Endothelial cell of umbilical vein (primary cell): Measurements from ENCODE around the gene SWT1. TPM values are rescaled to one million over a fixed set of nuclear protein-coding genes. Genes with fewer than 3 reads are reported as not detected.

Experiments used
- BruUV-seq: library from RNA; stranded (reverse); fragments of 400-500 nt; replicated peaks from 2 replicates; lab custom pipeline; 2021; lab: Mats Ljungman, UMichigan
- CTCF ChIA-PET: fragments of 300-600, 350-600 bp; sonication (Branson Sonifier 250); formaldehyde crosslinking; loops from one replicate; lab custom pipeline; 2021; ENCODE audit warnings: antibody characterized with exemption, inconsistent platforms; lab: Charles Lee
- POLR2A ChIA-PET: fragments of 300-600, 350-600 bp; sonication (Branson Sonifier 250); formaldehyde crosslinking; loops from one replicate; lab custom pipeline; 2021; ENCODE audit warnings: antibody characterized with exemption, inconsistent platforms; lab: Charles Lee
- DNase-seq: peaks from one replicate; pipeline ENCODE4 v3.0.0-alpha.2; 2011; ENCODE audit warnings: low read depth, low spot score
- FAIRE-seq: peaks from 2 replicates; lab custom pipeline; 2011; peaks lifted over from hg19 to GRCh38; lab: Jason Lieb, UNC
- H2AFZ ChIP-seq: 2 replicates; pipeline ENCODE4 v1.6.0; 2012; ENCODE audit warnings: low read depth, low read length, control low read depth, inconsistent platforms
- H3K27ac ChIP-seq: 2 replicates; pipeline ENCODE4 v1.5.1; 2011; ENCODE audit warnings: low read depth, mild to moderate bottlenecking, control low read depth, low read length, moderate library complexity; ENCODE audit not compliant: insufficient read depth
- H3K27me3 ChIP-seq, 2 experiments: 2 replicates each; pipeline versions ENCODE4 v1.6.0 to v1.6.1; 2011; ENCODE audit warnings: low read length in 2 of 2, mixed read lengths in 1 of 2; ENCODE audit not compliant: control insufficient read depth in 2 of 2, insufficient read depth in 2 of 2
- H3K36me3 ChIP-seq, 2 experiments: 2 replicates in 1 of 2; 3 replicates in 1 of 2; pipeline ENCODE4 v1.5.1; 2011; ENCODE audit warnings: low read length in 2 of 2, mild to moderate bottlenecking in 1 of 2, moderate library complexity in 1 of 2; ENCODE audit not compliant: control insufficient read depth in 2 of 2, insufficient read depth in 2 of 2; ENCODE audit errors: extremely low read depth in 1 of 2
- H3K4me1 ChIP-seq: 3 replicates; pipeline ENCODE4 v1.5.1; 2011; ENCODE audit warnings: mild to moderate bottlenecking, low read length; ENCODE audit not compliant: control insufficient read depth, insufficient read depth; ENCODE audit errors: extremely low read depth
- H3K4me2 ChIP-seq: 2 replicates; pipeline ENCODE4 v1.6.1; 2011; ENCODE audit warnings: low read length, control low read depth, mixed read lengths; ENCODE audit not compliant: insufficient read depth
- H3K4me3 ChIP-seq, 3 experiments: fragments of 200-600 bp in 1 of 3; sonication (generic), shearing (Covaris generic) in 1 of 3; replicated peaks in 1 of 3; 2 replicates each; pipeline ENCODE4 v1.5.1; 2011 to 2016; ENCODE audit warnings: control low read depth in 3 of 3, low read length in 3 of 3, mild to moderate bottlenecking in 2 of 3, inconsistent platforms in 1 of 3, low read depth in 1 of 3, moderate library complexity in 1 of 3; ENCODE audit not compliant: insufficient read depth in 1 of 3
- H3K79me2 ChIP-seq: 2 replicates; pipeline ENCODE4 v1.6.0; 2012; ENCODE audit warnings: low read length, inconsistent platforms; ENCODE audit not compliant: control insufficient read depth, insufficient read depth
- H3K9ac ChIP-seq: replicated peaks from 2 replicates; pipeline ENCODE3; 2011; ENCODE audit warnings: low read length, control low read depth; ENCODE audit not compliant: insufficient read depth; ENCODE audit errors: extremely low read depth
- H3K9me1 ChIP-seq: replicated peaks from 3 replicates; pipeline ENCODE4 v1.6.0; 2011; ENCODE audit warnings: mild to moderate bottlenecking, low read length; ENCODE audit not compliant: control insufficient read depth, insufficient read depth; ENCODE audit errors: extremely low read depth
- H3K9me3 ChIP-seq: replicated peaks from 2 replicates; pipeline ENCODE4 v1.5.1; 2012; ENCODE audit warnings: low read length, inconsistent platforms; ENCODE audit not compliant: control insufficient read depth, insufficient read depth
- H4K20me1 ChIP-seq: replicated peaks from 2 replicates; pipeline ENCODE3; 2011; ENCODE audit warnings: mild to moderate bottlenecking, low read length; ENCODE audit not compliant: control insufficient read depth, insufficient read depth; ENCODE audit errors: extremely low read depth
- EZH2 ChIP-seq: IDR thresholded peaks from 2 replicates; pipeline ENCODE4 v1.6.1; 2012; ENCODE audit warnings: borderline replicate concordance, low read depth, mild to moderate bottlenecking, moderate library complexity, low read length, inconsistent platforms; ENCODE audit not compliant: severe bottlenecking
- FOS ChIP-seq: IDR thresholded peaks from 2 replicates; pipeline ENCODE4 v1.6.1; 2011; ENCODE audit warnings: mild to moderate bottlenecking, low read length, moderate library complexity, borderline replicate concordance; ENCODE audit not compliant: insufficient read depth
- dilution Hi-C: fragments of 300-500 bp; cut with MboI; formaldehyde crosslinking; loops from one replicate; pipeline ENCODE4 v1.15.0; 2019; ENCODE audit warnings: low sequenced_read_pairs; ENCODE audit not compliant: extremely low pct_ligation_motif_present
- intact Hi-C: fragments of 100-400 bp; cut with micrococcal nuclease; formaldehyde crosslinking; loops from one replicate; pipeline ENCODE4 v1.10.0; 2022
- polyA plus RNA-seq, 4 experiments: library from polyadenylated mRNA; depleted of rRNA in 3 of 4; stranded (reverse) in 3 of 4; unstranded in 1 of 4; fragments of >200 nt; gene quantifications; 2 replicates each; pipeline versions ENCODE4 v1.2.1 to v1.2.3, GENCODE V29; 2011 to 2012; ENCODE audit warnings: missing spikeins in 1 of 4
- total RNA-seq: library from RNA; stranded (reverse); gene quantifications from 2 replicates; pipeline ENCODE4 v1.2.3, GENCODE V29; 2021
- TF ChIP-seq, protein P1 (sequence below), 2 donors: IDR thresholded peaks; 1 replicate in 1 of 2; 2 replicates in 1 of 2; pipeline ENCODE4 v1.5.1; 2011; ENCODE audit warnings: low read length in 2 of 2, mild to moderate bottlenecking in 2 of 2, moderate library complexity in 2 of 2, control low read depth in 1 of 2, inconsistent platforms in 1 of 2, low read depth in 1 of 2; ENCODE audit not compliant: insufficient read depth in 1 of 2; ENCODE audit errors: extremely low read depth in 1 of 2
- TF ChIP-seq, protein P2 (sequence below): IDR thresholded peaks from 2 replicates; pipeline ENCODE4 v1.6.1; 2011; ENCODE audit not compliant: insufficient read depth, insufficient read length

Gene SWT1
- total and polyA plus RNA-seq, 2 donors (not counting 3 experiments of a cell fraction or from before 2014, with no cell fraction given): 1.0 to 4.3 TPM

DNA sequence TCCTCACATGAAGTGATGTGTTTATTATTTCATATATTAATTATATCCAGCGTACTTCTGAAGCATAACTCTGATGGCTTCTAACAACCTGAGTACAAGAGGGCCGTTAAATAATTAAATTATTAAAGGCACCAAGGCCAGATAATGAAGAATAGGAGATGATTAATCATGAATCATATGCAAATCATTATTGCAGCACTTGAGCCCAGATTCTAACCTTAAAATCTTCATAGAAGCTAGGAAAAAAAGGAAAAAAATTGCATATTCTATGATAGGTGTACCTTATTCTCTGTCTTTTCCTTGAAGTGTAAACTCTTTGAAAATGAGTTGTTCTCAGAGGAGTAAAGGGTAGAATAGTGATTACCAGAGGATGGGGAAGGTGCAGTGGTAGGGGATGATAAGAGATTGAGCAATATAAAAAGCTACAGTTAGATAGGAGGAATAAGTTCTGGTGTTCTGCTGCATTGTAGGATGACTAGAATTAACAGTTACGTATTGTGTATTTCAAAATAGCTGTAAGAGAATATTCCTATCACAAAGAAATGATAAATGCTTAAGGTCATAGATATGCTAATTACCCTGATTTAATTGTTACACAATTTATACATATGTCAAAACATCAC lies 51.1 kb downstream of the SWT1 start:
- FAIRE-seq (peak; percentile 47), DNase-seq (peak; percentile 8)
- Histone ChIP-seq H3K36me3 (no peaks in the 10 kb centered on the region), H2AFZ (no peak overlapping the region), H3K4me2 (no peak overlapping the region), H3K4me1 (peaks cover 2% of the 10 kb centered on the region), H3K27me3 (no peaks in the 10 kb centered on the region), H3K4me3 (no peak overlapping the region), H3K9me1 (no peaks in the 10 kb centered on the region), H3K79me2 (no peaks in the 10 kb centered on the region), H3K27ac (no peak overlapping the region), H4K20me1 (no peaks in the 10 kb centered on the region), H3K9ac (no peak overlapping the region), H3K9me3 (no peaks in the 10 kb centered on the region)
- ChIA-PET POLR2A (interaction anchor here (0.5 kb wide), 1 partner anchor 86 kb away, joined by 6 read pairs; no protein-coding TSS in a partner anchor), CTCF (interaction anchor here (1.5 kb wide), 1 partner anchor 38 kb away, joined by 8 read pairs; no protein-coding TSS in a partner anchor)
- TF ChIP-seq, protein P1, sequence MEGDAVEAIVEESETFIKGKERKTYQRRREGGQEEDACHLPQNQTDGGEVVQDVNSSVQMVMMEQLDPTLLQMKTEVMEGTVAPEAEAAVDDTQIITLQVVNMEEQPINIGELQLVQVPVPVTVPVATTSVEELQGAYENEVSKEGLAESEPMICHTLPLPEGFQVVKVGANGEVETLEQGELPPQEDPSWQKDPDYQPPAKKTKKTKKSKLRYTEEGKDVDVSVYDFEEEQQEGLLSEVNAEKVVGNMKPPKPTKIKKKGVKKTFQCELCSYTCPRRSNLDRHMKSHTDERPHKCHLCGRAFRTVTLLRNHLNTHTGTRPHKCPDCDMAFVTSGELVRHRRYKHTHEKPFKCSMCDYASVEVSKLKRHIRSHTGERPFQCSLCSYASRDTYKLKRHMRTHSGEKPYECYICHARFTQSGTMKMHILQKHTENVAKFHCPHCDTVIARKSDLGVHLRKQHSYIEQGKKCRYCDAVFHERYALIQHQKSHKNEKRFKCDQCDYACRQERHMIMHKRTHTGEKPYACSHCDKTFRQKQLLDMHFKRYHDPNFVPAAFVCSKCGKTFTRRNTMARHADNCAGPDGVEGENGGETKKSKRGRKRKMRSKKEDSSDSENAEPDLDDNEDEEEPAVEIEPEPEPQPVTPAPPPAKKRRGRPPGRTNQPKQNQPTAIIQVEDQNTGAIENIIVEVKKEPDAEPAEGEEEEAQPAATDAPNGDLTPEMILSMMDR (IDR thresholded peaks at IDR 0.05; ENCODE audit: extremely low read depth in 1 of 2, insufficient read depth in 1 of 2, low read depth in 1 of 2, low read length in 2 of 2): no peak
- TF ChIP-seq, protein P2, sequence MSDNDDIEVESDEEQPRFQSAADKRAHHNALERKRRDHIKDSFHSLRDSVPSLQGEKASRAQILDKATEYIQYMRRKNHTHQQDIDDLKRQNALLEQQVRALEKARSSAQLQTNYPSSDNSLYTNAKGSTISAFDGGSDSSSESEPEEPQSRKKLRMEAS: no peak
- TF ChIP-seq FOS: peak; percentile 69
- no peak for TF ChIP-seq EZH2
- intact Hi-C loops: no loop called here
- dilution Hi-C loops: no loop called here
- no TSS peak for BruUV-seq
